Hematopoietic multipotent progenitor cell treated with erythropoietin and hydrocortisone succinate and interleukin-3 and kit ligand, for 6 days (in vitro differentiated cells): ENCODE results near the gene RND2.

Source experiments
- DNase-seq: peaks from one replicate; pipeline ENCODE4 v3.0.0-alpha.2; 2015

RND2 gene

GRCh38 chr17:43006639-43007551 is 18.1 kb upstream of the RND2 start, which contains the start of gene IFI35:
TSS of gene IFI35 (plus strand) at chr17:43006784. CDS start at chr17:43006948, 164 bp downstream.
- DNase-seq: peak; percentile 92

- DNase-seq: no peak
These were observed 14.2 kb upstream of the RND2 start for GRCh38 chr17:43010667-43011308.

GRCh38 chr17:43011728-43012472 is 13.1 kb upstream of the RND2 start:
- peak; percentile 79 for DNase-seq

GRCh38 chr17:43013296-43013695 is 11.7 kb upstream of the RND2 start:
- DNase-seq: no peak

GRCh38 chr17:43014020-43014648 is 10.9 kb upstream of the RND2 start:
- DNase-seq: no peak

DNA sequence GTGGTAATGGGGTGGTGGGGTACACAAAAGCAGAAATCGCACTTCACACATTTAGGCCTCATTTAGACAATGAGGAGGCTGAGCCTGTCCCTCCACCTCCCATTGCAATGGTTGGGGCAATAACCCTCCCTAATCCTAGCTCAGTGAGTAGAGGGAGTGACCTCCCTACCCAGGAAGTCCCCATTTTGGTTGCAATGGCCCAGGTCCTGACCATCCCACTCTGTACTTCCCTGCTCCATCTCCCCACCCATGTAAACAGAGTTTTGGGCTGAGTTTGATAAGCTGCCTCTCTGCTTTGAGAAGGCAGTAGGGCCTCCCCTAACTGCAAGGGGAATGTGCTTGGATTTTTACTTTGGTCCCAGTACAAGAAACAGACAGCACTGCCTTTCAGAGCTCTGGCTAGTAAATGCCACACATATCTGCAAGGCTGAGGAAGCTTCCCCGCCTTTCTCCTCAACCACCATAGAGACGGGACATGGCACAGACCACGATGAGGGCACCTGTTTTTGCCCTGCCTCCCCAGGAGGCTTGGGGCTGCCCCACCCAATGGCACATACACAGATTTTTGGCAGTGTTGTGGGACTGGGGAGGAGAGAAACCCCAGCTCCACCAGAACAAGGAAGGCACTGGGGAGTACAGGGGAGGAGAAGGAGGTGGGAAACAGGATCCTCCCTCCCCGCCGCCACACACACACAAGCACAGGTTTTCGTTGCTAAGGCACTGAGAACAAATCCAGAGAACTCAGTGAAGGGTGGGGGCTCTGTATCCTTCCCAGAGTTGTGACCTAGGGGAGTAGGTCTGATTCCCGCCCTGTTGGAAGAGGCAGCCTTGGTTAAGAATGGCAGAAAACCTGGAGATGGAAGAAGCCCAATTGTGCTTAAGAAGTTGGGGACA is 10.1 kb upstream of the RND2 start:
- DNase-seq: no peak

- DNase-seq: no peak
These were observed 9.5 kb upstream of the RND2 start for GRCh38 chr17:43015579-43015978.

GRCh38 chr17:43016216-43016615 is 8.8 kb upstream of the RND2 start:
- DNase-seq: no peak

GRCh38 chr17:43018008-43018853 is 6.8 kb upstream of the RND2 start:
- DNase-seq: peak; percentile 50

DNA sequence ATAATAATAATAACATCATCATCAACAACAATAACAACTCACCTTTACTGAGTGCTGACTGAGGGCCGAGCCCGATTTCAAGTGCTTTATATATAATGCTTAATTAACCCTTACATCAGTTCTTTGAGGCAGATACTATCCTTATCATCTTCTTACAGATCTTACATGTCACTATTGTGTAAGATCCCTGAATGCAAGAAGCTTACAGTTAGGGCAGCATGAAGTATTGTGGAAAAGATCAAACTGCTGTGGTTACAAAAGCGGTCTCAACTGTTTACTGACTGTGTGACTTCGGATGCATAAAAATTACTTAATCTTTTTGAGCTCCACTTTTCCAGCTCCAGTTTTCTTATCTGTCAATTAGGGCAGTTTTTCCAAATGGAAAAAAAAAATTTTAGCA is 6.1 kb upstream of the RND2 start:
- DNase-seq: peak; percentile 82

DNA sequence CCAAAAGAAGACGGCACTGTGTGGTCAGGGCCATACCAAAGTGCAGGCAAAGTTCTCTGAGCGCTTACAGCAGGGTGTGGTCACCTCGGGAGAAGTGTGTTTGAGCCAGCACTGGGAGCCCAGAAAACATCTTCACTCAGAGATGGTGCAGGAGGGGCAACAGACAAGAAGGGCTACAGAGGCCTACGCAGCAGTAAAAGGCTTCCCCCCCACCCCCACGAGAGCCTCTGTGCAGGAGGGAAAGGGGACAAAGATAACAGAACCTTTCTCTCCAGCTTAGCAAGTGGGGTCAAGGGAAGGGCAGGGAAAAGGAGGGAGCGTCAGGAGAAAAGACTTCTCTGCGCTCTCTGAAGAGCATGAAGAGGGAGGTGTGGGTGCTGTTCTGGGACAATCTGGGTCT is 5.6 kb upstream of the RND2 start:
- DNase-seq: peak; percentile 75

GRCh38 chr17:43020030-43020621 is 4.9 kb upstream of the RND2 start:
- DNase-seq: no peak

- peak; percentile 90 for DNase-seq
These were observed 4.0 kb upstream of the RND2 start for GRCh38 chr17:43020789-43021740.

DNA sequence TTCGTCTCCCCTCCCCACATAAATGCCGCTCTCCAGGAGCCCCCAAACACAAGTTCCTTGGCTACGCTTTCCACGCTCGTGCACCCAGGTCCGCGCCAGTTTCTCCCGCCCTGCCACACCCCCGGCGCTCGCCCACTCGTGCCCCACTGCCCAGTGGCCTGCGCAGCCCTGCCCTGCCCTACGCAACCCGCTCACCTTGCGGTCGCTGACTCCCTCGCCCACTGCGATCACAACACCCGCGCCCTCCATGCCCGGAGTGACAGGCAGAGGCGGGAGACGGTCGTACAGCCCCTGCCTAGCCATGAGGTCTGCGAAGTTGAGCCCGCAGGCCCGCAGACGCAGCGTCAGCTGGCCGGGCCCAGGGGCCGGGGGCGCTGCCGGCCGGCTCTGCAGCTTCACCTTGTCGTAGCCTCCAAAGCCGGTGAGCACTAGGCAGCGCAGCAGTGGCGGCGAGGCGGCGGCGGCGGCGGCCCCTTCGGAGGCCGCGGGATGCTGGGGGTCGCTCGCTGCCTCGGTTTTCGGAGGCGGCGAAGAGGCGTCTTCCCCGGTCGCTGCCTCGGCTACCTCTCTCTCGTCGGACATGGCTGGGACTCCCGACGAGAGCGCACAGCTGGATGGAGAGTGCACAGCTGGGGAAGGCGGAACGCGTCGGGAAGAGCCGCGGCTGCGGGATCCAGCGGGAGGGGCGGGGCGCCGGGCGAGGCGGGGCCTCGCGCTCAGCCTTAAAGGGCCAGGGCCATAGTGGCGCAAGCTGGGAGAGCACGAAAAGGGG is 3.1 kb upstream of the RND2 start, which contains the start of gene VAT1:
VAT1 (minus strand) TSS at position 645 of the 772 bp plus-strand sequence; CDS start at position 582, 63 bp downstream.
- DNase-seq: peak; percentile 86

DNA sequence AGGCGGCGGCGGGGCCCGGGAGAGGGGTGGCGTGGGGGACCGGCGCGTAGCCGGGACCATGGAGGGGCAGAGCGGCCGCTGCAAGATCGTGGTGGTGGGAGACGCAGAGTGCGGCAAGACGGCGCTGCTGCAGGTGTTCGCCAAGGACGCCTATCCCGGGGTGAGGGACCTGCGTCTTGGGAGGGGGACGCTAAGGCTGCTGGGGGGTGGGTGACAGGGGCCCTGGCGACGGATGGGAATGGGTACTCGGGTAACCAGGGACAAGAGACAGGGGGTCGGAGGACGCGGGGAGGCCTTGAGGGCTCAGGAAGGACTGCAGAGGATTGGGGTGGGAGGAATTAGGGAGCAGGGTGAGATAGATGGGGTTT is 243 bp downstream of the RND2 start:
- DNase-seq: no peak

GRCh38 chr17:43025766-43026537 is 921 bp downstream of the RND2 start:
- DNase-seq: no peak

DNA sequence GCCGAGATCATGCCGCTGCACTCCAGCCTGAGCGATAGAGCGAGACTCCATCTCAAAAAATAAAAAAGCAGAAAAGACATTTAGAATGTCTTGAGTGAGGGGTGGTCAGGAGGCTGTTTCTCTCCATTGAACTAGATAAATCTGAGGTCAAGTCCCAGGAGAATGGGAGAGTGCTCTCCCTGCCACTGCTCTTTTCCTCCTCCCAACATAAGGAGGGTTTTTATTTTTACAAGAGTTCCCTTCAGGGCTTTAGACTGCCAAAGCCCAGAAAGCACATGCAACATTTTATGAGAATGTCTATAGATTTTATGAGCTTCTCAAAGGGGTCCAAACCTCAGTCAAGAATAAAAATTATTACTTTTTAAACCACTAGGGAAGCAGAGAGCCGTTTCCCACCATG is 1.6 kb downstream of the RND2 start:
- no peak for DNase-seq
